Umbilical cord (tissue), 2 donors: ENCODE measurements around the gene MBNL2. TPM values are rescaled to one million over a fixed set of nuclear protein-coding genes. Genes with fewer than 3 reads are reported as not detected.
A peak's percentile ranks its signal among the peaks of the same experiment; 100 is the strongest.

Experiments used
- DNase-seq: peaks from one replicate; pipeline ENCODE4 v3.0.0-alpha.2; 2015; ENCODE audit warnings: low spot score
- total RNA-seq: library from RNA; depleted of rRNA; stranded (reverse); fragments of >200 nt; gene quantifications from one replicate; pipeline ENCODE4 v1.2.3, GENCODE V29; 2014; ENCODE audit warnings: low replicate concordance; ENCODE audit not compliant: insufficient read depth

Gene MBNL2
- total RNA-seq, 1 donor from 2014 or later, result 119 TPM

DNA sequence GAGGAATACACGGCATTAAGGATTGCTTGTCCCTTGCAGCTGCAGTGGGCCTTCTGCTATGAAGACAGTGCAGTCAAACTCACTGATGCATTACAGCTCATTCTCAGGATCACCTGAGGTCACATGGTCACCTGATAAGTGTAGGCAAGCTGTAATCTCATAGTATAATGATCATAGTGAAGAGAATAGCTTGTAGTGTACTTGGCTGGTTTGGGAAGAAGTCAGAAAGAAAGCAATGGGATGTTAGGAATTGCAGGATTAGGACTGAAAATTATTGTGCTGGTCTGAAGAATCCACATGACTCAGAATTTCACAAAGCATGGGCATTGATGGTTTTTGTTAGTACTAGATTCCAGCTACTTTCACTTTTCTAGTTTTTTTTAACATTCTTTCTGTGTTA, 76.7 kb downstream of the MBNL2 start:
- no peak for DNase-seq

- no peak for DNase-seq
Measured at GRCh38 chr13:97300871-97301270, 78.7 kb downstream of the MBNL2 start.

DNA sequence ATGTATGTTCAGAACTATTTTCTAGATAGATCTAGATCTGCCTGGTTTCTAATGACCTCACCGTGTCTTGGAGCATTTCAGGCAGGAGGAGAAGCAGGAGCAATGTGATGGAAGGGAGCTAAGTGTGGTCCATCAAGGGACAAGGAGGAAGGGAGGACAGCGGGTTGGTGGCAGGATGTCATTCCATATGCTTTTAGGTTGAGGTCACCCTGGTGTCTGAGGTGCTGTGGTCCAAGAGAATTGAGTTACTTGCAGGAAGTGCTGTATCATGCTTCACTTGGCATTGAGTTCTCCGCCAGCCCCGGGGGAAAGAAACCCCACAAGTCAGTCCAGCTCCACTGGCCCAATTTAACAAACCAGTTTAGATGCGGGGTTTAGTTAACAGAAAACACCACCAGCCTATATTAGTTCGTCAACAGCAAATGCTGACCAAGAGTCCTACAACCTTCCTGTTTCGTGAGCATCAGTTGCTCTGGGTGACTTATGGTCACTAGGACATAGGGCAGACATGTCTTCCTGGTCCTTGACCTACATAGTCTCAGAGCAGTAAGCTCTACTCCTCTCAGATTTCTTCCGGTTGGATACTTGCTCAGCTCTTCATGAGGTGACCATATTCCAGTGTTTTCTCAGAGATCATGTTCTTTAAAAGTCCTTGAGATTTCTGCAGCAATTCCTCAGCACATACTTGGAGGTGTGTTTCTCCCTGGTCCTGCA, 79.4 kb downstream of the MBNL2 start:
- DNase-seq, result no peak

GRCh38 chr13:97302611-97303010, 80.5 kb downstream of the MBNL2 start:
- DNase-seq, result no peak

DNA sequence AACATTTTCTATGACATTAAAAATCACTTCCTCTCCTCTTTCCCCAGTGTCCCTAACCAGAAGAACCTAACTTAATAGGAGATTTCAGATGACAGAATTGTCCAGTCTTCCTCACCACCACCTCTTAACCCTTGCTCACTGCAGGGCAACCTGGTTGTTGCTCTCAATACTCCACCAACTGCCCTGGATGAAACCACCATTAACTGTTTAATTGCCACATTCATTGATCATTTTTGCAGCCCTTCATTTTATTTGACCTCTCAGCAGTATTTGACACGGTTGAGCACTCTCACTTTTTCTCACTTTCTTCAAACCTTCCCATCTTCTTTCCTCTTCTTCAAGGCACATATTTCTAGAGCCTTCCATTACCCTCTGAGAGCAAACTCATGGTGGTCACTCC, 84.0 kb downstream of the MBNL2 start:
- DNase-seq, result no peak

DNA sequence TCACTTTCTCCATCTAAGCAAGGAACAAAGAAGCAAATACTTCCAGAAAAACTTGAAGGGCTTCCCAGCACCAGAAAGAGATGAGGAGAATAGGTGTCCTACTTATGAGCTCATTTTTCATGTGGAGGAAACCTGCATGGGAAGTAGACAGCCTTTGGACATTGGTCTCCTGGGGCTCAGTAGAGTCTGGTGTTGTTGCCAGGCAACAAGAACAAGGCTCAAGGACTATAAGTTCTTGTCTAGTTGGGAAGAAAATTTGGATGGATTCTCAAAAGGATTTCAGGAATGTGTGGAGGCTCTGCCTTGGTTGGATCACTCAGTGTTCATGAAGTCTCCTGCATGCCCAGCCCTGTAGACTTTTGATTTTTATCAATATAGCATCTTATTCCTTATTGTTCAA, 84.5 kb downstream of the MBNL2 start:
- no peak for DNase-seq

DNA sequence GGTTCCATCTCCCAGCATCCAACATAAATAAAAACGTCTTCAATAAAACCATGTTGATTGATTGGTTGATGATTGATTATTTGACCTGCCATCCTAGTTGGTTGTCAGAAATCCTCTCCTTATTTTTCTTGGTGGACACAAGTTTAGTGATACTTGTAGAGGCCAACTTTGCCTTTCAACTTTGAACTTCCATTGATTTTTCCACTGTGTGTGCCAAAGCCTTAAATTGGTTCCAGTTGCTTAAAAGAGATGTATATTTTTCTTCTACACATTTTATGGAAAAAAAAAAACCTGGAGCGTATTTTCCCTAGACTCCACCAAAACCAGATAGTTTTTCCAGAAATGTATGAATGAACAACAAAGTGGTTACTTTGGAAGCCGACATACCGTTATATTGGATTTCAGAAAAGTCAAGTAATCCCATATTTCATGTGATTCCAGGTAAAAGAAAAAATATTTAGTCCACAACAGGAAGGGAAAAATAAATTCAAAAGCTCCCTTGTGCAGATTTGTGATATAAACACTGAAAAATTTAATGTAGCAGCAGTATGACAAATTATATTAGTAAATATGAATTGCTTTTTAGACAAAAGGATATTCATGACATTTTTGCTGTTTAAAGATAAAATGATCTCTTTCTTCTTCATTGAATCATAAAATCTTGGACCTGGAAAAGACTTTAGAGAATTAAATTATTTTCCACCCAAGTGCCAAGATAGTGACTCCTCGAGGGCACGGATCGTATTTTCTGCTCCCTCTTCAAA, 85.2 kb downstream of the MBNL2 start:
- DNase-seq, result no peak

DNA sequence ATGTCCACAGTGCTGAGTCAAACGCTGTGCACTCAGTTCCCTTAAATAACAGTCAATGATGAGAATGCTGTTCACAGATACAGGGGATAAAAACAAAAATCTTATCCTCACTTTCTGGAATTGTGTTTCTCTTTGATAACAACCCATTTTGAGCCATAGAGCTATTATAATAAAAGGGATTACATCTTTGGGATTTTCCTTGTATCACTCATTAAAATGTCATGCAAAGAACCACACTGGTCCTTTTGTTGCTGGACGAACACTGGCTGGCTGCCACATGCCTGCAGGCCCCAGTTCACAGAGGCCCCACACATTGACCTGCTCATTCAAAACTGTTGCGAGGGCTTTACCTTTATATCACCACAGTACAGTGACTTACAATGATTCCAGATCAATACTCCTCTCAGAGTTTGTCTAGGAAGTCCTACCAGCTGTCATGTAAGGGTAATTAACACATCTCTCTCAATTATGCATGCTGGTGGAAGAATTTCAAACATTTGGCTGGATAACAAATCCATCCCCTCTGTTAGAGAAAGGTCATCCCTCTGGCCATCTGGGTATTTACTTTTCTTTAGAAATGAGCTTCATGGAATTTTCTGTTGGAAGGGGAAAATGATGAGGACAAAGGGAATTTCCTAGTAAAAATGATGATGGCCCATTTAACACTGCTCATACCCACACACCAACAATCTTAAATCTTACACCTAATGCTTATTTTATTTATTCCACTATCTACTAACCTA, 85.9 kb downstream of the MBNL2 start:
- DNase-seq, result peak; percentile 52

DNA sequence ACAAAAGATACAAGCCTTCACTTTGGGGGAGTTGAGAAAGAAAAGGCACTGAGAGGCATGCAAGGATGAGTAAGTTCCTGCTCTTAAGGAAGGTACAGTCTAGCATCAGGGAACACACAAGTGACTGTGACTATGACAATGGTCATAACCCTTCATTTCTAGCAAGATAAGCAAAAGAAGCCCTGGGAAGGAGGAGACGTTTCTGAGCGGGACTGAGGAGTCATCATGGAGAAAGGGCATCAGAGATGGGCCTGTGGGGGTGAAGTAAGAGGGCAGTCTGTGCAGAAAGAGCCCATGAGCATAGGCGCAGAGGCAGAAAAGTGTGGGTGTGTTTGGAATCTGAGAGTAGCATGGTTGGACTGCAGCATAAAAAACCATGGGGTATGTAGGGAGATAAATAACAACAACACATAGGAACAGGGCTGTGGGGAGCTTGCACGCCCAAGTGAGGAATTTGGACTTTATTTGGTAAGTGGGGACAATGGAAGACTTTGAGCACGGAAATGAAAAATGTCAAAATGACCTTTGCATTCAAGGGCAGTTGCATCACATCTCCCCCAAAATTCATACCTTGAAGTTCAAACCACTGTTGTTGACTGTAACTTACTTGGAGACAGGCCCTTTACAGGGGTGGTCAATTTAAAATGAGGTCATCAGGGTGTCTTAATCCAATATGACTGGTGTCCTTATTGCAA, 86.7 kb downstream of the MBNL2 start:
- DNase-seq, result no peak

DNA sequence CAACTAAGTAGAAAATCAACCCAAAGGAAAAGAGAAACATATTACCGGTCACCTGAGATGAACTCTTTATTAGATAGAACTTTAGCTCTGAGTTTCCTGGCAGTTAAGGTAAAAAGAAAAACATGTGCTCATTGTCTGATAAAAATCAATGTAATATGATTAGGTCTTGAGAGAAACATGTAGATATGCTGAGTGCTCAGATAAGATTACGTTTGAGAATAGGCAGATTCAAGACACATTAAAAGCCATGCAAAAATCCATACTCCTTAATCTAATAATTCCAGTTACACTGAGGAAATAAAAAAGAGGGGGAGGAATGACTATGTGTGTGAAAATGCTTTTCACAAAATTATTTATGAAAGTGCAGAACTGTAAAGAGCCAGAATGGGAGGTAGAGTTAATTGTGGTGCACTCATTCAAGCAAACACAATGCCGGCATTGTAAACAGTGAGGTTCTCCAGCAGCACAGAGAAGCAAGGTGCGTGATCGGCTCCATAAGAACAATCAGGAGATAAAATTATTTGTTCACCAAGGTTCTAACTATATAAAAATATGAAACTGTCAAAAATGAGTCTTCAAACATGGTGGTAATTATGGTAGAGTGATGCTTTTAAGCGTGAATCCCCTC, 88.8 kb downstream of the MBNL2 start:
- DNase-seq, result no peak

- DNase-seq, result no peak
Measured at GRCh38 chr13:97311956-97312355, 89.8 kb downstream of the MBNL2 start.

- DNase-seq, result no peak
Measured at GRCh38 chr13:97313551-97314260, 91.6 kb downstream of the MBNL2 start.

GRCh38 chr13:97316390-97316789, 94.3 kb downstream of the MBNL2 start:
- DNase-seq, result no peak

DNA sequence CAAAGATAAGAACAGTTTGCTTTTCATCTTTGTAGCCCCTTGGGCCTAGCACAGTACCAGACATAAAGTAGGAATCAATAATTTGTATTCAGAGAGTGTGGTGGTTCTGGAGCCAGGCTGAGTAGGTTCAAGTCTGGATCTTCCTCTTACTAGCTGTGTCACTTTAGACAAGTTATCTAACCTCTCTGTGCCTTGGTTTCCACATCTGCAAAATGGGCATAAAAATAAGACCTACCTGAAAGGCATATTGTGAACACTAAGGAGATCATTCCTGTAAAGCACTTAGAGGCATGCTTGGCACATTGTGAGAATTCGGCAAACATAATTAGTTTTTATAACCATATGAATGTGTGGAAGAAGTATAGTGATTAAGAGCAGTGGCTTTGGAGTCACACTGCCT, 95.8 kb downstream of the MBNL2 start:
- DNase-seq, result no peak

GRCh38 chr13:97318532-97318931, 96.4 kb downstream of the MBNL2 start:
- DNase-seq, result no peak

- no peak for DNase-seq
Measured at GRCh38 chr13:97319113-97319720, 97.1 kb downstream of the MBNL2 start.

- no peak for DNase-seq
Measured at GRCh38 chr13:97321101-97321500, 99.0 kb downstream of the MBNL2 start.

- DNase-seq, result peak; percentile 49
Measured at GRCh38 chr13:97321616-97322321, 99.6 kb downstream of the MBNL2 start.

GRCh38 chr13:97322740-97323342, 100.7 kb downstream of the MBNL2 start:
- no peak for DNase-seq
